HL-60 (cell line): Measurements from ENCODE around the gene PALLD.

Experiments
- DNase-seq, 2 experiments: peaks; one replicate each; pipeline ENCODE4 v3.0.0-alpha.2; 2010 to 2020; ENCODE audit warnings: low read depth in 1 of 2, low spot score in 1 of 2
- H3K27ac ChIP-seq: fragments of 250-450 bp; sonication (Bioruptor Pico); replicated peaks from 2 replicates; pipeline ENCODE4 v1.5.1; 2020; ENCODE audit warnings: mild to moderate bottlenecking, moderate library complexity
- H3K27me3 ChIP-seq: fragments of 250-450 bp; sonication (Bioruptor Pico); 2 replicates; pipeline ENCODE4 v1.5.1; 2021; ENCODE audit warnings: mild to moderate bottlenecking, moderate library complexity; ENCODE audit not compliant: insufficient read depth, poor library complexity, severe bottlenecking
- H3K4me3 ChIP-seq: replicated peaks from 2 replicates; pipeline ENCODE4 v1.5.1; 2011; ENCODE audit warnings: mild to moderate bottlenecking, control low read depth, low read length; ENCODE audit not compliant: insufficient read depth
- GABPA ChIP-seq: IDR thresholded peaks from 2 replicates; pipeline ENCODE4 v1.6.1; 2012; ENCODE audit warnings: low read depth
- POLR2AphosphoS5 ChIP-seq: IDR thresholded peaks from 2 replicates; pipeline ENCODE4 v1.6.1; 2012; ENCODE audit warnings: low read depth
- REST ChIP-seq: IDR thresholded peaks from 2 replicates; pipeline ENCODE4 v1.6.1; 2012; ENCODE audit warnings: low read depth; ENCODE audit not compliant: insufficient replicate concordance
- SPI1 ChIP-seq: IDR thresholded peaks from 2 replicates; pipeline ENCODE4 v1.6.1; 2012; ENCODE audit warnings: low read depth, mild to moderate bottlenecking, borderline replicate concordance
- TF ChIP-seq, protein P1 (sequence below): IDR thresholded peaks from one replicate; pipeline ENCODE4 v1.5.1; 2011; ENCODE audit warnings: low read length, control low read depth, inconsistent platforms; ENCODE audit not compliant: insufficient read depth

PALLD gene

GRCh38 chr4:168646001-168646768 is 149.3 kb downstream of the PALLD start:
- Histone ChIP-seq H3K27me3 (peaks cover 11% of the 10 kb centered on the region), H3K27ac (no peak overlapping the region), H3K4me3 (no peak overlapping the region)
- TF ChIP-seq SPI1: no peak
- no peak for TF ChIP-seq POLR2AphosphoS5
- no peak for TF ChIP-seq REST
- TF ChIP-seq GABPA: no peak
- TF ChIP-seq, protein P1, sequence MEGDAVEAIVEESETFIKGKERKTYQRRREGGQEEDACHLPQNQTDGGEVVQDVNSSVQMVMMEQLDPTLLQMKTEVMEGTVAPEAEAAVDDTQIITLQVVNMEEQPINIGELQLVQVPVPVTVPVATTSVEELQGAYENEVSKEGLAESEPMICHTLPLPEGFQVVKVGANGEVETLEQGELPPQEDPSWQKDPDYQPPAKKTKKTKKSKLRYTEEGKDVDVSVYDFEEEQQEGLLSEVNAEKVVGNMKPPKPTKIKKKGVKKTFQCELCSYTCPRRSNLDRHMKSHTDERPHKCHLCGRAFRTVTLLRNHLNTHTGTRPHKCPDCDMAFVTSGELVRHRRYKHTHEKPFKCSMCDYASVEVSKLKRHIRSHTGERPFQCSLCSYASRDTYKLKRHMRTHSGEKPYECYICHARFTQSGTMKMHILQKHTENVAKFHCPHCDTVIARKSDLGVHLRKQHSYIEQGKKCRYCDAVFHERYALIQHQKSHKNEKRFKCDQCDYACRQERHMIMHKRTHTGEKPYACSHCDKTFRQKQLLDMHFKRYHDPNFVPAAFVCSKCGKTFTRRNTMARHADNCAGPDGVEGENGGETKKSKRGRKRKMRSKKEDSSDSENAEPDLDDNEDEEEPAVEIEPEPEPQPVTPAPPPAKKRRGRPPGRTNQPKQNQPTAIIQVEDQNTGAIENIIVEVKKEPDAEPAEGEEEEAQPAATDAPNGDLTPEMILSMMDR: no peak
- no peak for DNase-seq

DNA sequence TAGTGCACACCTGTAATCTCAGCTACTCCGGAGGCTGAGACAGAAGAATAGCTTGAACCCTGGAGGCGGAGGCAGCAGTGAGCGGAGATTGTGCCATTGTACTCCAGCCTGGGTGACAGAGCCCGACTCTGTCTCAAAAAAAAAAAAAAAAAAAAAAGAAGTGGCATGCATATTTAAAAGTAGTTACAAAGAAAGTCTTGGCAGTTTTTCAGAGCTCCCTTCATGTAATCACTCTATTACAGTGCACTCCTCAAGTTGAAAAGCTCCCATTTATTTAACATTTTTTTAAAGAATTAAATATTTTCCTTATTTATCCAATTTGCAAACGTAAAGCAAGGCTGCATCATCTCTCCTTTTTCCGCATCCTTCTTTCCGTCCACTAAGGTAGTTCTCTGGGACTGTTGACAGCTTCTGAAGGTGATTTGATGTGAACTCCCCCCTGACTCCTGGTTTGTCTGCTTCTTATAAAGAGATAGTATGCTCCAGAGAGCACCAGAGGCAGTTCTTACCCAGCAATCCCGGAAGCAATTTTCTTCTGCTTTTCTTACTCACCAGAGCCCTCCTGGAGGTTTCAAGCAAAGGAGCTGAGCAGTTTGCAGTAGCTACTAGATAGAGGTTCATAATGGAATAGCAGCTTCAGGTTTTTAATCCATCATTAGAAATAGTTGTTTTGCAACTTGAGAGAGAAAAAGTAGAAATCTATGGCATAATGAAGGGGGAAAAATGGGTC is 151.0 kb downstream of the PALLD start:
- Histone ChIP-seq H3K27ac (no peak overlapping the region), H3K4me3 (no peak overlapping the region), H3K27me3 (peaks cover 13% of the 10 kb centered on the region)
- no peak for DNase-seq
- TF ChIP-seq POLR2AphosphoS5 (no peak), REST (no peak), SPI1 (no peak), GABPA (no peak)
- TF ChIP-seq, protein P1: no peak

DNA sequence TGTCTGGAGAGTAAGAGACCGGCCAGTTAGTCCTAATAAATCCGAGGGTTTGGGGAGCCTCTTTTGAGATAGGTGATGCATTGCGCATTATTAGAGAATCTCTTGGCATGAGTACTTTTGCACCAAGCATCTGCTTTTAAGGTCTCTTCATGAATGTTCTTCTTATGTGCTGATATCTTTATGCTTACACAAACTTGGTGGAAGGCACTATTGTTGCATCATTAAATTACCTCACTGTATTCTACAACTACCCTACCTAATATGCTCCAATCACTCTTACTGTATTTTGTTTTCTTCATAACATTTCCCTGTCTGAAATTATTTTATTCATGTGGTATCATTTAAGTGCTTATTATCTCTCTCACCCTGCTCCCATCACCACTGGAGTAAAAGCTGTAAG is 151.6 kb downstream of the PALLD start:
- Histone ChIP-seq H3K27me3 (peaks cover 11% of the 10 kb centered on the region), H3K27ac (no peak overlapping the region)
- TF ChIP-seq REST (no peak), GABPA (no peak), SPI1 (no peak), POLR2AphosphoS5 (no peak)
- TF ChIP-seq, protein P1: no peak

More for the DNA sequence above, 151.6 kb downstream of the PALLD start:
- H3K4me3 ChIP-seq: no peak overlapping the region
- DNase-seq: no peak
